ENCODE measurements around the gene MYO15B.

Gene MYO15B

DNA sequence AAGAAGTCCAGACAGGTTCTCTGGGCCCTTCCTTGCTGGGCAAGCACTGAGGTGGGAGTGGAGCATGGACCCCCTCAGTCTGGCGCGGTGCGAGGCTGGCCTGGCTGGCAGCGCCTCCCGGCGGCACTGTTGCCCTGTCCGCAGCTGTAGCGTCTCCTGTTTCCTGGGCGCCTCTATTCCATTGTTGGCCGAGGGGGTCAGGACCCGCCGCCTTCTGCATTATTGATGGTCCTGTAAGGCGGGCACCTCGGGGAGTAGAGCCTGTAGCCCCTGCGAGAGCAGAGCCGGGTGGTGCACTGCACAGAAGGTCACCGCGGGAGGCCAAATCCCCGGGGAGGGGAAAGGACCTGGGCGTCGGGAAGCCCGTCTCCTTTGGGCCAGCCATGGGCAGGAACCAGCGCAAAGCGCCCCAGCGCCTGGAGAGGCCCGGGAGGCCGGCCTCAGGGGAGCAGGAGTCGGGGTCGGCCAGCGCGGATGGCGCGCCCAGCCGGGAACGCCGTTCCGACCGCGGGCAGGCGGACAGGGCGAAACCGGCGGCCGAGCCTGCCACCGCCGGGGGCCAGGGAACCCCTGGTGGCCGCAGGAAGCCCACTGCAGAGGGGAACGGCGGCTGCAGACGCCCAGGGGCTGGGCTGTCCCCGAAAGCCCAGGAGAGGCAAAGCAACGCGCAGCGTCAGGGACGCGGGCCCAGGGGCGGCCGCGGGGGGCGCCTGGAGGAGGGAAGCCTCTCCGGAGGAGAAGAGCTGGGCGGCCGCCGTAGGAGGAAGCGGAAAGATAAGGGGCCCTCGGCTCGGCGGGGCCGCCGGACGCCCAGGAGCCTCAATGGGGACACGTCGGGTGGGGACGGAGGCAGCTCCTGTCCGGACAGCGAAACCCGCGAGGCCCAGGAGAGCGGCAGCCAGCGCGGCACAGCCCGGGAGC lies at the start of gene MYO15B:
MYO15B (plus strand) TSS at position 126 of the 921 bp plus-strand sequence; CDS start at position 384, 258 bp downstream.
- peak; percentile 59 for DNase-seq

DNA sequence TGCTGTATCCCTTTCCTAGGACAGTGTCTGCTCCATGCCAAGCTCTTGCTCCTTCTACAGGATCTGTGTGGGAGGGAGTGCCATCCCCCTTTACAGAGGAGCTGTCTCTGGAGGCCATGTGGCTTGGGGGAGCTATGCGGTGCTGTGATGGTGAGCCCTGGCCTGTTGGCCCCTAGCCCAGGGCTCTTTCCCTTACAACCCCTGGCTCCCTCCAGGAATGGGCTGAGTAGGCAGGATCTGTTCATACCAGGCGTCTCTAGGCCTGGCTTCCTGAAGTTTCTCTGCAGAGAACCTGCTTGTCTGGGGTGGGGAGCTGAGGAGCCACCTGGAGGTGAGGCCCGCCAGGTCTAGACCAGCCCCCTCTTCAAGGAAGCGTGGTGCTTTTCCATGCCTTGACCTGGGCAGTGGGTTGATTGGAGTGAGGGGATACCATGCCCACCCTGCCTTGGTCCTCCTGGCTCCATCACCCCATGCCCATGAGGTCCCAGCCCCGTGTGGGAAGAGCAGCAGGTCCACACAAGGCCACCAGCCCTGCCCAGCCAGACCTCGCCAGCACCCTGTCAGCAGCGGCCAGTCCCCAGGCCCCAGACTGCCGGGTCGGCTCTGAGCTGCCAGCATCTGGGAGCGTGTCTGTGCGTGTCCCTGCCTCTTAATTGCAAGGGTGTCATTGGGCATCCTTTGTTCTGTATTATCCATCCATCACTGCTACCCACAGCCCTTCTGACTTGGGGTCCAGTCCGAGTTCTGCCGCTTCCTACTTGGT lies 47.5 kb upstream of the MYO15B start:
- no peak for DNase-seq

DNA sequence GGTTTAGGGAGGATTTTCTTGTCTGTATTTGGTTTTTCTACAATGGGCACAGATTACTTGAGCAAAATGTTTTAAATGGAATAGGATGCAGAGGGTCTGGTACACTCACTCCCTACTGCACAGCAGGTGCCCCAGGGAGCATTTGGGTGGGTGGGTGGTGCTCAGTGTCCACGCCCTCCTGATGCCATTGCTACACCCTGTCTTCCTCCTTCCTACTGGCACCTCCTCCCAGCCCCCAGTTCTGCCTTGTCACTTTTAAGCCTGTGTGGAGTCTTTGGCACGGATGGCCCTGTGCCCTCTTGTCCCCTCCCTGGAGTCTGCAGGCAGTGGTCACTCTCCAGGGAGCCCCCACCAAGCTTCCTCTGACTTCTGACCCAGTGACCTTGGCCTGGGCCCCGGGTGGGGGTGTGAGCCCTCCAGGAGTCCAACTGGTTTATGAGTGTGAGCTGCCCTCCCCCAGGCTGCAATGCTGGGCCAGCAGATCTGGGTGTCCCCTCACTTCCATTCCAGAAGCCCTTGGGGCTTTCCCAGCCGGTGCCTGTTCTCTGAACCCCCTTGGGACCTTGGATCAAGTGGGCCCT lies 46.6 kb upstream of the MYO15B start:
- DNase-seq = no peak

DNA sequence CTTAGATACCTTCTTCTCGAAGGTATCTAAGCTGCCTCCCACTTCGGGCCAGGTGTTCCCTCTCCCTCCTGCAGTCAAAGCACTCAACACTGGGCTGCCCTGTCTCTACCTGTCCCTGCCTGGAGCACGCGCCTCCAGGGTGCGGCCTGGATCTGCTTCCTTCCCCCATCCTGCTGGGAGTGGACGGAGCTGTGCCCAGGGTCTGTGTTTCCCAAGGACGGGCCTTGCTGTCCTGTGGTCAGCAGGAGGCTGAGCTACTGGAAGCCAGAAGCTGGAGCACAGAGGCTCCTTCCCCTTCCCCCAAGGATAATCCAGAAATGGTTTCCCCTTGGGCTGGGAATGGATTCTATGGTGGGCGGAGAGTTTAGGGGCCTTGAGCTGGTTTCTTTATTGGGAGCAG lies 45.4 kb upstream of the MYO15B start:
- no peak for DNase-seq

DNA sequence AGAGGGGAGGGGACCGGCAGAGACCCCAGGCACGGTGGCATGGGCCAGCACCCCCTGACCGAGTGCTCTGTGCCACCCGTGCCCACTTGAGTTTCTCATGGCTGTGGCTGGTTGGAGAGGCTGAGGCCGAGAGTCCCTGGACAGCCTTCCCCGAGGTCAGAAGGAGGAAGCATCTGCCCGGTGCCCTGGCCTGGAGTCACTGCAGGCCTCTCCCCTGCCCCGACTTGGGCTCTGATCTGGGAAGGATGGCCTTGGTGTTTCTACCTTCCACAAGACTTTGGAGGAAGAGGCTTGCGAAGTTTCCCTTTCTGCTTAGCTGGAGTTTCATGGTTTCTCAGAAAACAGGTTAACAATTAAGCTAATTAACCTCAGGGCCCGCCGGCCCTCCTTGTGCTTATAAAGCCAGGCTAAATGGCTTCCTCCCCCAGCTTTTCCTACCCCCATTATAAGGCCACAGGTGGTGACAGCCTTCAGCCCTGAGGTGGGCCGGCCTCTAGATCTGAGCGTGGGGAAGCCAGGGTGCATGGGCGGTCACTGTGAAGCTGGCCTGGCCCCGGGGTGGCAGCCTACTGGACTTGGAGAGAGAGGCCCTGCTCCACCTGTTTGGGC lies 44.8 kb upstream of the MYO15B start:
- no peak for DNase-seq

DNA sequence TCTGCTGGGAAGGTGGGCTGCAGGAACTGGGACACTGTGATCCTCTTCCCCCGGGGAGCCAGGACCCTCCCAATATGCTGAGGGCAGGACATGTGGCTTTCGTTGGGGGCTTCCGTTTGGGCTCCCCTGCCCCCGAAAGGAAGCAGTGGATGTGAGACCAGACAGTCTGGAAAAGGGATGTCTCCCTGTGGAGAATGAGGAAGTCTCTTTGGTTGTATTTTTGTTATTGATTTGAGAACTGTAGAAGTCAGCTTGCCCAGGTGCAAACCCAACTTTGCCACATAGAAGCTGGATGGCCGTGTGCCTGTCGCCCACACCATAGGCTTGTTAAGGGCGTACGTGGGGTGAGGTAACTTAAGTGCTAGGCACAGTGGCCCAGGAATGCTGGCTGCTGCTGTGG lies 43.4 kb upstream of the MYO15B start:
- DNase-seq = no peak

DNA sequence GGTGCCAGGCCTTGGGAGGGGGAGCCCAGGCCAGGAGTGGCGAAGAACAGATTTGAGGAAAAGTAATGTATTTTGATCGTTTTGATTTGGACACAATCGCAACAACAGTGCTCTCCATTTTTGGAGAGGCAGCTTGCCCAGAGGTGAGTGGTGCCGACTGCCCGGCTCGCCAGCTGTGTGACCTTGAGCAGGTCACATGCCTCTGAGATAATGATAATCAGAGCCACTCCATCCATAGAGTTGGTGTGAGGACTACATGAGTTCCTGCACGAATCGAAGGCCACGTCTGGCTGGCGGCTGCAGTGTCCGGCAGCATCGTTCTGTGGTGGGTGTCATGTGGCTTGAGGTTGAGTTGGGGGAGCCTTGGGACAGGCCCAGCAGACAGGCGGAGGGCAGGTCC lies 41.4 kb upstream of the MYO15B start:
- DNase-seq = no peak

DNA sequence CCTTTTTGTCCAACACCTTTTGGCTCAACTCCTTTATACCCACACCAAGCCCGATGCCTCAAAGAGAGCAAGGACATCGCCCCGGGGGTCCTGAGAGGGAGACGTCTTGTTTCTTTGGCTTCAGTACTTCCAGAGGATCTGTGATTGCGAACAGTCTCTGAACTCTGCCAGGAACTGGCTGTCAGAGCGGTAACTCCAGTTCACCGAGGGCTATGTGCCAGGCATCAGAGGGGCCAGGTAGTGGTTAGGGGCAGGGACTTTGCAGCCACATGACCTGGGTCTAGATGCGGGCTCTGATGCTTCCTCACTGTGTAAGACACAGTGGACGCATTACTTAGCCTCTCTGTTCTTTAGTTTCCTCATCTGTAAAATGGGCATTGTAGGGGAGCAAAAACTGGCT lies 40.5 kb upstream of the MYO15B start:
- DNase-seq = no peak

DNA sequence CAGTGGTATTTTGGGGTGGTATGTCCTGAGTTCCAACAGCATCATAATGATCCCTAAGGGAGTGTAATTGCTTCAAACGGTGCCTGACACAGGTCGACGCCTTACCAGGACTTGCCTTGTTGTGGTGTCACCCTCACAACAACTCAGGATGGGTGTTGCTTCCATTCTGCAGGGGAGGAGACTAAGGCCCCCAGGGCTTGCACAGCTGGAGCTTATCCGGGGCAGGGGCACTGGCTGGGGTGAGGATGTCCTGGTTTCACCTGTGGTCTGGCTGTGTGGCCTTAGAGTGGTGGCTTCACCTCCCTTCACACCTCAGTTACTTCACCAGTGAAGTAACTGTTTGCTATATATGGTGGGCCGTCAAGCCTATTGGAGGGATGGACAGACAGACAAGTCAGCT lies 38.8 kb upstream of the MYO15B start:
- DNase-seq = no peak

DNA sequence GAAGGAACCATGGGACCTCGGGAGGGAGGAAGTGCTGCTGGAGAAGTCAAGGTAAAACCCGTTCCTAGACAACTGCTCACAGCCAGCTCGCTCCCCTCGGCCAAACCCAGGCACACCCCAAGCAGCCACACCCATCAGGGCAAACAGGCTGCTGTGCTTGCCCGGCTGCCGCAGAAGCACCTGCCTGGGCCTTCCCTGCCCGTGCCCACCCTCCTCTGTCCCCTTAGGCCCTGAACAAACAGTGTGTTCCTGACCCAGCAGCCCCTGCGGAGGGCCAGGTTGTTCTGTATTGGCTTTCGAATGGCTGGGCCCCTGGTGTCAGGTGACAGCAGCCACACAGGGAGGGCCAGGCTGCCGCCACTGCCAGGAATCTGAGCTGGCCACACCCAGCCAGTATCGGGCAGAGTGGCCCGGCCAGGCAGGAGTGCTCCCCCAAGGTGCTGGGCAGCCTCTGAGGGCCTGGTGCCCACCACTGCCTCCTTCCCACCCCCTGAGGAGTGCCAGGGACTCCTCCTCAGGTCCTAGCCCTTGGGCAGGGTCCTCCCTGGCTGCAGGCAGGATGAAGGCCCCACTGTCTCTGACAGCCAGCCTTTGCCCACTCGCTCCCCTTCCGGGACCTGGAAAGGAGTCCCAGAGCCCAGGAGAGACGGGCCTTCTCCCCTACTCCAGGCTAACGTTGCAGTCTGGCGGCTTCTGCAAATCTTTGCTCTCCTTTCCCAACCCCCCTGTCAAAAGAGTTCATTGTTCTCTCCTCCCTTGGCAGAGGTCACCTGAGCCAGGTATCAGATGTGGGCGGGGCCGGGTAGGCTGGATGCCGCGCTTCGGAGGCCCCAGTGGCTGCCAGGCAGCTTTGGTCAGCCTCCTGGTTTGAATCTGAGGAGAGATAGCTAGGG lies 38.1 kb upstream of the MYO15B start:
- no peak for DNase-seq

DNA sequence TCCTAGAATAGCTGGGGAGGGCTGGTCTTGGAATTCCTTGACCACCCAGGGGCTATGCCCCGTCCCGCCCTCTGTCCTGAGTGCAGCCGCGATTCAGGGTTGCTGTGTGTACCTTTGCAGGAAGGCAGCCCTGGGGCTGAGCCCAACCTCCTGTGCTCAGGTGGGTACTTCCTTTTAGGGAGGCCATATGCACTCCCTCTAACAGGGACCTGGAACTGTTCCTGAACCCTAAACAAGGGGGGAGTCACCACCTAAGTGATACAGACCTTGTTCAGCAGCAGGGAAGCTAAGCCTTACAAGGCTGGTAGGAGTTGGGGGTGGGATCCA lies 37.5 kb upstream of the MYO15B start:
- DNase-seq = no peak

DNA sequence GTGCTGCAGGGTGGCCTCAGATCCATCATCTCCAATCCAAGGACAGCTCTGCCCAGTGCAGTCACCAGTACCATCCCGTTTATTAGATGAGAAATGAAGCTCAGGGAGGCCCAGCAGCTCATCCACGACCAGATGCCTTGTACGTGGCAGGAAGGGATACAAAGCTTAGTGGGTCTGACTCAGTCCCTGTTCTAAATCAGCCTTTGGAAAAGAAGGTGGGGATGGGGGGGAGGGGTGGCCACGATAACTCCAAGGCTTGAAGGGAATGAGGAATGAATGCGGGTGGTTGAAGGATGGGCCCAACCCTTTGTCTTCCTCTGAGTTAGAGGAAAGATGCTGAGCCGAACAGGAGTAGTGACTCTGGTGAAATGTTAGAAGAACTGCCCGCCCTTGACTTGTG lies 36.3 kb upstream of the MYO15B start:
- DNase-seq = no peak

DNA sequence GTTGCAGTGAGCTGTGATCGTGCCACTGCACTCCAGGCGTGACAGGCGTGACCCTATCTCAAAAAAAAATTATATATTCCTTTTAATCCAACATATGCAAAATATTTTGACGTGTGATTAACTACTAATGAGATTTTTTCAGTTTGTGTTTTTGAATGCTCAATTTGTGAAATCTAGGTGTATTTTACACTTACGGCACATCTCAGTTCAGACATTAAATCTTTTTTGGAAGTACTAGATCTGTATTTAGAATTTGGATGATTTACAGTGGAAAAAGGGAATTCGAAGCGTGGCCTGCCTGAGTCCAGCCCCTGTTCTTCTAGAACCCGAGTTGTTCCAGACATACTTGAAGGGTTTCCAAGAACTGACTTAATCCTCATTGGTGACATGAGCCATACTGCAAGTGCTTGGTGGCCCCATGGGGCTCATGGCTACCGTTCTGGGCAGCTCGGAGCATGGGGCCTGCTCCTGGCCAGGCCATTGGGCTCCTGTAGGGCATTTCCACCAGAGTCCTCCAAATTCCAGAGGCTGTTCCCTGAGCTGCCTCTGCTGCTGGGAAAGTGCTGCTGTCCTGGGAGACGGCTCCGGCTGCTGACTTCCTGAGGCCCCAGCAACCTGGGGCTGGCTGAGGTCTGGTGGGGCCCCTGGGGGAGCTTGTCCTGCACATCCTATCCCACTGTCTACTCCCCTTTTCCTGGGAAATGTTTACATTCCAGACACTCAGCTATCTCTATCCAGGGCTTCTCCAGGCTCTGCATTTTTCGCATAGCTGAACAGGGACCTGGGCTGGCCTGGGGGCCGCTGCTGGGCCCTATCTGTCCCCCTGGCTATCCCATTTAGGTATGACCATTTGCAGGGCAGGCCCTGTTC lies 34.9 kb upstream of the MYO15B start:
- DNase-seq = no peak

DNA sequence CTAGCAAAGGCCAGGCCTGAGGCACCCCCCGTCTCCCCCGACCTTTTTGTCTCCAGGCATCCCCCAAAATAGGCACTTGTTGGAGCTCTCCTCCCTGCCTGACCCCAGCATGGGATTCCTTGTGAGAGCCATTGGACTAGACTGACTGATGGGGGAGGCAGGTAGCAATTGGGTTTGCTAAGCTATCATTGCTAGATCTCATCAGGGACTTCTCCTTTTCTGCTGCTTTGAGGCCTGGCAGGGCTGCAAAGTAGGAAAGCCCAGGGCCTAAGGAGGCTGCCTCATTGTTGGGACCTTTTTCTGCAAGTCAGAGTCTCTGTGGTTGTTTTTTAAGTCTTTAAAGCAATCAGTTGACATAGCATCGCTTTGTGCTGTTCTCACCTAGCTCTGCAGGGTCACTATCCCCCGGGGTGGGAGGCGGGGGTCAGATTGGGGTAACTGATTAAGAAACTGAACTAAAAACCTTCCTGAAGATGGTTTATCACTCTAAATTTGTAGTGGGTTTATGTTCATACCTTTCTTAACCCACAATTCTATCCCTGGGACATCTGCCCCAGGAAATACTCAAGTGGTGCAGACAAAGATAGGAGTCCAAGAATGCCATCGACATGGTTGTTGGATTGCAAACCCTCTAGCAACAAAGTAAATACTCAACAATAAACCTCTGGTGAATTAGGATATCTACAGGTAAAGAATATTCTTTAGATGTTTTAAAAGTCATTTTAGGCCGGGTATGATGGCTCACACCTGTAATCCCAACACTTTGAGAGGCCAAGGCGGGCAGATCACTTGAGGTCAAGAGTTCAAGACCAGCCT lies 34.1 kb upstream of the MYO15B start:
- DNase-seq = peak; percentile 36

DNA sequence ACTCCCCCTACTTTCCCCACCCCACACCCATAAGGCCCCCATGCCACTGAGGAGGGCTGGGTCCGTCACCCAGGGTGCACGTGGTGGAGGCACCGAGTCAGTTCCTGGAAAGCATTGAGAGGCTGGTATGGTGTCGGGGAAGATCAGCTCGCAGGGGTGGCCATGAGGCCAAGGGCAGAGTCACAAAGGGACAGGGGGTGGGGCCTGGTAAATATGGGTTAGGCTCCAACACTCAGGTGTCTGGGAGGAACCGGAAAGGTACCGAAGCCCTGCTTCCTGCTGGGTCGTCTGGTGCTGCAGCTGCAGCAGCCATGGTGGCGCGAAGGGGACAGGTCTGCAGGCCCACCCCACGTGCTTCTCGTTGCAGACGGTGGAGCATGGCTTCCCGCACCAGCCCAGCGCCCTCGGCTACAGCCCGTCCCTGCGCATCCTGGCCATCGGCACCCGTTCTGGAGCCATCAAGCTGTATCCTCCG lies 31.9 kb upstream of the MYO15B start:
- no peak for DNase-seq

DNA sequence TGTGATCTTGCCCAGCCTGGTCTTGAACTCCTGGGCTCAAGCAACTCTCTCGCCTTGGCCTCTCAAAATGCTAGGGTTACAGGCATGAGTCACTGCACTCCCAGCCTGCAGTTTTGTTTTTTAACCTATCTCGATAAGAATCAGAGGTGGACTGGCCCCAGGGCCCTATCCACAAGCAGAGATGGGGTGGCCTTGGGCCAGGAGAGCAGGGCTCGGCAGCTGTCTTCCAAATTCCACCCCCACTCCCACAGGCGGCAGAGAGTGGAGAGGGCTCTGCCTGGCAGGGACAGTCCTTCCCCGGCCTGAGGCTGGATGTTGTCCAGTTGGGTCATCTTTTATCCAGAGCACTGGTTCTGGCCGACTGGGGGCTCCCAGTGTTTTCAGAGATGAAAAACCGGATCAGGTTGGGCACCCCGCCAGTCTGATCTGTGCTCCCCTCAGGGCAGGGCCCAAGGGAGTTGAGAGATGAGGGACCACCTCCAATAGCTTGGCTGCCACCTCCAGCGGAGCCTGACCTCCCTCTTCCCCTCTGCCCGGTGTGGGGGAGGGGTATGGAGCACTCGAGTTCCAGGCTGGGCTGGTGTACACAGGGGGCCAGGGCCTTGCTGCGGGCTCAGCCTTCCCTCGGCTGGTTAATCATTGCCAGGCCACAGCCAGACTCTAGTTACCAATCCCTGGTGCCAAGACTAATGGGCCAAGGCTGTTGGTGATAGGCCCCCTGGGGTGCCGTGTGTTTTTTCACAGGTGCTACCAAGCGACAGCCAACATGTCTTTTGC lies 30.3 kb upstream of the MYO15B start:
- no peak for DNase-seq

DNA sequence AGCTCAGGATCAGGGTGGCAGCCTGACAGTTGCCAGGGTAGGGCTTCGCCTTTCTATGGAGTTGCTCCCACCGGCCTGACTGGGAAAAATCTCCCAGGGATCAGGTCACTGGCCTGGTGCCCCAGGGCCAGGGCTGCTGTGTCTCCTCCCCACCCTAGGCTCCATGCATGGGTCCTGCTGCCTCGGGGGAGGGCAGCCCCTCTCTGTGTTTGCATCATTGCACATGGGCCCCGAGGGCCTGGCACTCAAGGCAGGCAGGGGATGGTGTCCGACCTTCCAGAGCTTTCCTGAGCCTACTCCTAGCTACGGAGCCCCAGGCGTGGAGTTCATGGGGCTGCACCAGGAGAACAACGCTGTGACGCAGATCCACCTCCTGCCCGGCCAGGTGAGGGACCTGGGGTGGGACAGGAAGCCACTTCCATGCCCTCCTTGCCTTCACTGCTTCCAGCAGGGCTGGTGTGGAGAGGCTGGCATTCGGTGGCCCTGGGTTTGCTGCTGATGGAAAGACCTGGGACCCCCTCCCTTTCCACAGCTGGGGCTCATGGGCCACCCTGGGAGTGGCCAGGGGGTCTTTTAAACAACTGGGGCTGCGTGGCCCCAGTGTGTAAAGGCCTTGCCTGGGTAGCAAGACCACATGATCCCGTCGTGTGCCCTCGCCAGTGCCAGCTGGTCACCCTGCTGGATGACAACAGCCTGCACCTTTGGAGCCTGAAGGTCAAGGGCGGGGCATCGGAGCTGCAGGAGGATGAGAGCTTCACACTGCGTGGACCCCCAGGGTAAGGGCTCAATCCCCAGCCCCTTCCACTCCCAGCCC lies 29.5 kb upstream of the MYO15B start:
- no peak for DNase-seq

DNA sequence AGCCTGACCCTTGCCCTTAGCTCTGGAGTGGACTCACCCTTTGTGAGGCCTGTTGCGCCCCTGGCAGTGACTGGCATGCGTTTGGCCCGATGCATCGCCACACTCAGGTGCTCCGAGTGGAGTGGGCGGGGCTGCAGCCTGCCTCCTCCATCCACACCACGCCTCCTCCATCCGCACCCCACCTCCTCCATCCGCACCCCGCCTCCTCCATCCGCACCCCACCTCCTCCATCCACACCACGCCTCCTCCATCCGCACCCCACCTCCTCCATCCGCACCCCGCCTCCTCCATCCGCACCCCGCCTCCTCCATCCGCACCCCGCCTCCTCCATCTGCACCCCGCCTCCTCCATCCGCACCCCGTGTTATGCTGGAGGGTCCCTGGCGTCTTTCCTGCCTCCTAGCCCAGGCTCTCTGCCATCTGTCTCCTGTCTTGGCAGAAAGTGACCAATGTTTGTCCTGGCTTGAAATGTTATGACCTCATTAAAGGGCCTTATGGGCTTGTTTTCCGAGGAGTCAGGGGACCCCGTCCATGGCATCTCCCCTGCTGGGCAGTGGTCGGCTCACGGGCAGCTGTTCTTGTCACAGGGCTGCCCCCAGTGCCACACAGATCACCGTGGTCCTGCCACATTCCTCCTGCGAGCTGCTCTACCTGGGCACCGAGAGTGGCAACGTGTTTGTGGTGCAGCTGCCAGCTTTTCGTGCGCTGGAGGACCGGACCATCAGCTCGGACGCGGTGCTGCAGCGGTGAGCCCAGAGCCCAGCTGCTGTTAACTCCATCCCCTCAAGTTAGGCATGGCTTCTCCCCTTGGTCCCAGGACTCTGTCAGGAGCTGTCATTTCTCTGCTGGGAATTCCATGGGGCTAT lies 28.7 kb upstream of the MYO15B start:
- no peak for DNase-seq
